WTC11 (cell line): Measurements from ENCODE around the gene MSANTD4.

Source experiments
- CTCF ChIP-seq: fragments of 200-600 bp; IDR thresholded peaks from 2 replicates; pipeline ENCODE4 v1.8.0; 2022; ENCODE audit warnings: antibody characterized with exemption
- SP1 ChIP-seq: sonication (generic); formaldehyde crosslinking; conservative IDR thresholded peaks from 2 replicates; pipeline ENCODE4 v1.8.1; 2022; ENCODE audit warnings: missing genetic modification reagents

DNA sequence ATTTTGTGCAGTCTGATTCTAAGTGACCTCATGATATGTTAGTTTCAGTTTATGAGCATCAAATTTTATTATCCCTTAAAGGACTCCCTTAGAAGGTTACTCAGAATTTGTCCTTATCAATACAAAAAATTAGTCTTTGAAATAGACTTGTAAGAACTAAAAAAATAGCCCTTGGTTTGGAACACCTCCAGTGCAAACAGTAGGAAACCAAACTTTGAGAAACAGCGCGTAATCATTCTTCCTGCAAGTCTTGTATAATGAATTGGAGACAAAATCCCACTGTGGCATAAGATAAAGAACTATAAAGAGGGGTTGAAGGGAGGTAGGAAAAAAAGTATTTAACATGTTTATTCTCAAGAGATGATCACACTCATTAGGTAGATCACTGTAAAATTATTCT lies 10.8 kb upstream of the MSANTD4 start:
- TF ChIP-seq SP1 (no peak), CTCF (no peak)
